Measurements from ENCODE around the gene FPGS. TPM values are rescaled to one million over a fixed set of nuclear protein-coding genes. Genes with fewer than 3 reads are reported as not detected.

The FPGS gene
- total RNA-seq, 1 donor from 2014 or later, result 65.1 TPM

- Mint-ChIP-seq H3K27ac (ENCODE audit: unreplicated experiment) (peak overlapping the region; percentile 84), H3K36me3 (ENCODE audit: unreplicated experiment) (peaks cover 24% of the 10 kb centered on the region), H3K4me3 (ENCODE audit: unreplicated experiment) (peak overlapping the region; percentile 68), H3K27me3 (ENCODE audit: unreplicated experiment) (no peaks in the 10 kb centered on the region), H3K9me3 (ENCODE audit: unreplicated experiment) (no peaks in the 10 kb centered on the region), H3K4me1 (ENCODE audit: unreplicated experiment) (peaks cover 16% of the 10 kb centered on the region)
- DNase-seq (ENCODE audit: extremely low spot score, unreplicated experiment), result peak; percentile 96
- peak; percentile 90 for TF ChIP-seq CTCF (IDR thresholded peaks at IDR 0.05)
Observed at GRCh38 chr9:127785023-127785932, 17.4 kb upstream of the FPGS start.

GRCh38 chr9:127785933-127786772 lies 16.5 kb upstream of the FPGS start, which contains the start of gene CDK9:
CDK9 (plus strand) TSS chr9:127786034; CDS start chr9:127786149, 115 bp downstream.
- Mint-ChIP-seq H3K9me3 (ENCODE audit: unreplicated experiment) (no peaks in the 10 kb centered on the region), H3K36me3 (ENCODE audit: unreplicated experiment) (peaks cover 28% of the 10 kb centered on the region), H3K27ac (ENCODE audit: unreplicated experiment) (peak within 1 kb of the TSS; percentile 84), H3K4me3 (ENCODE audit: unreplicated experiment) (peak within 1 kb of the TSS; percentile 92), H3K4me1 (ENCODE audit: unreplicated experiment) (peaks cover 16% of the 10 kb centered on the region), H3K27me3 (ENCODE audit: unreplicated experiment) (no peaks in the 10 kb centered on the region)
- peak; percentile 98 for DNase-seq (ENCODE audit: extremely low spot score, unreplicated experiment)
- no peak for TF ChIP-seq CTCF (IDR thresholded peaks at IDR 0.05)

- no peak for DNase-seq (ENCODE audit: extremely low spot score, unreplicated experiment)
- peak overlapping the region; percentile 92 for H3K4me3 Mint-ChIP-seq (ENCODE audit: unreplicated experiment)
- no peaks in the 10 kb centered on the region for H3K9me3 Mint-ChIP-seq (ENCODE audit: unreplicated experiment)
- peak overlapping the region; percentile 80 for H3K27ac Mint-ChIP-seq (ENCODE audit: unreplicated experiment)
- TF ChIP-seq CTCF (IDR thresholded peaks at IDR 0.05), result peak; percentile 66
- peaks cover 31% of the 10 kb centered on the region for H3K36me3 Mint-ChIP-seq (ENCODE audit: unreplicated experiment)
- H3K4me1 Mint-ChIP-seq (ENCODE audit: unreplicated experiment), result peaks cover 16% of the 10 kb centered on the region
- no peaks in the 10 kb centered on the region for H3K27me3 Mint-ChIP-seq (ENCODE audit: unreplicated experiment)
Observed at GRCh38 chr9:127786773-127787104, 15.9 kb upstream of the FPGS start.

GRCh38 chr9:127788337-127789011 lies 14.2 kb upstream of the FPGS start:
- peak overlapping the region; percentile 29 for H3K4me3 Mint-ChIP-seq (ENCODE audit: unreplicated experiment)
- peaks cover 35% of the 10 kb centered on the region for H3K36me3 Mint-ChIP-seq (ENCODE audit: unreplicated experiment)

More at GRCh38 chr9:127788337-127789011, 14.2 kb upstream of the FPGS start:
- Mint-ChIP-seq H3K9me3 (ENCODE audit: unreplicated experiment) (no peaks in the 10 kb centered on the region), H3K27ac (ENCODE audit: unreplicated experiment) (no peak overlapping the region), H3K27me3 (ENCODE audit: unreplicated experiment) (no peaks in the 10 kb centered on the region), H3K4me1 (ENCODE audit: unreplicated experiment) (peaks cover 16% of the 10 kb centered on the region)
- TF ChIP-seq CTCF (IDR thresholded peaks at IDR 0.05), result no peak
- DNase-seq (ENCODE audit: extremely low spot score, unreplicated experiment), result no peak
